Activated T-cell treated with anti-CD3 and anti-CD28 coated beads for 24 hours (primary cell): ENCODE results near the gene MAN1C1.
A peak's percentile ranks its signal among the peaks of the same experiment; 100 is the strongest.
"Not testable (repeated sequence)": the region's sequence is repeated elsewhere in the genome, so short reads cannot be mapped to it uniquely, and the experiment has no call there.

ENCODE experiments used
- DNase-seq: peaks from one replicate; pipeline ENCODE4 v3.0.0-alpha.2; 2020; ENCODE audit warnings: low read depth

The MAN1C1 gene

GRCh38 chr1:25698252-25698651 is 81.7 kb downstream of the MAN1C1 start:
- DNase-seq = no peak

- DNase-seq = not testable (repeated sequence)
These were observed 82.5 kb downstream of the MAN1C1 start for GRCh38 chr1:25699059-25699458.

GRCh38 chr1:25699500-25700143 is 83.0 kb downstream of the MAN1C1 start:
- no peak for DNase-seq

GRCh38 chr1:25700144-25700523 is 83.5 kb downstream of the MAN1C1 start:
- no peak for DNase-seq

- no peak for DNase-seq
These were observed 84.0 kb downstream of the MAN1C1 start for GRCh38 chr1:25700626-25701025.

GRCh38 chr1:25701030-25701785 is 84.6 kb downstream of the MAN1C1 start:
- DNase-seq = no peak

GRCh38 chr1:25702101-25702775 is 85.6 kb downstream of the MAN1C1 start:
- no peak for DNase-seq

GRCh38 chr1:25703041-25703440 is 86.5 kb downstream of the MAN1C1 start:
- DNase-seq = no peak

GRCh38 chr1:25703671-25704266 is 87.2 kb downstream of the MAN1C1 start:
- no peak for DNase-seq

- DNase-seq = no peak
These were observed 87.7 kb downstream of the MAN1C1 start for GRCh38 chr1:25704267-25704691.

- DNase-seq = no peak
These were observed 89.1 kb downstream of the MAN1C1 start for GRCh38 chr1:25705699-25706098.

- DNase-seq = no peak
These were observed 89.8 kb downstream of the MAN1C1 start for GRCh38 chr1:25706146-25707089.

GRCh38 chr1:25707280-25708016 is 90.9 kb downstream of the MAN1C1 start:
- no peak for DNase-seq

- no peak for DNase-seq
These were observed 94.2 kb downstream of the MAN1C1 start for GRCh38 chr1:25710583-25711347.

- DNase-seq = peak; percentile 31
These were observed 95.1 kb downstream of the MAN1C1 start for GRCh38 chr1:25711555-25712298.

GRCh38 chr1:25712299-25712970 is 95.8 kb downstream of the MAN1C1 start:
- DNase-seq = no peak

- no peak for DNase-seq
These were observed 97.4 kb downstream of the MAN1C1 start for GRCh38 chr1:25713961-25714360.

- DNase-seq = no peak
These were observed 97.9 kb downstream of the MAN1C1 start for GRCh38 chr1:25714372-25714931.
